ENCODE results near the gene TTC14. TPM values are rescaled to one million over a fixed set of nuclear protein-coding genes. Genes with fewer than 3 reads are reported as not detected.
A peak's percentile ranks its signal among the peaks of the same experiment; 100 is the strongest.

TTC14 gene, protein sequence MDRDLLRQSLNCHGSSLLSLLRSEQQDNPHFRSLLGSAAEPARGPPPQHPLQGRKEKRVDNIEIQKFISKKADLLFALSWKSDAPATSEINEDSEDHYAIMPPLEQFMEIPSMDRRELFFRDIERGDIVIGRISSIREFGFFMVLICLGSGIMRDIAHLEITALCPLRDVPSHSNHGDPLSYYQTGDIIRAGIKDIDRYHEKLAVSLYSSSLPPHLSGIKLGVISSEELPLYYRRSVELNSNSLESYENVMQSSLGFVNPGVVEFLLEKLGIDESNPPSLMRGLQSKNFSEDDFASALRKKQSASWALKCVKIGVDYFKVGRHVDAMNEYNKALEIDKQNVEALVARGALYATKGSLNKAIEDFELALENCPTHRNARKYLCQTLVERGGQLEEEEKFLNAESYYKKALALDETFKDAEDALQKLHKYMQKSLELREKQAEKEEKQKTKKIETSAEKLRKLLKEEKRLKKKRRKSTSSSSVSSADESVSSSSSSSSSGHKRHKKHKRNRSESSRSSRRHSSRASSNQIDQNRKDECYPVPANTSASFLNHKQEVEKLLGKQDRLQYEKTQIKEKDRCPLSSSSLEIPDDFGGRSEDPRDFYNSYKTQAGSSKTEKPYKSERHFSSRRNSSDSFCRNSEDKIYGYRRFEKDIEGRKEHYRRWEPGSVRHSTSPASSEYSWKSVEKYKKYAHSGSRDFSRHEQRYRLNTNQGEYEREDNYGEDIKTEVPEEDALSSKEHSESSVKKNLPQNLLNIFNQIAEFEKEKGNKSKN
- total RNA-seq = 60.4 TPM

- Histone ChIP-seq H3K4me3 (peak within 1 kb of the TSS; percentile 89 to 94), H3K36me3 (peaks cover 9 to 31% of the 10 kb centered on the region in 2 donors), H3K27me3 (no peaks in the 10 kb centered on the region), H3K4me1 (peaks cover 10% of the 10 kb centered on the region), H3K9me3 (no peaks in the 10 kb centered on the region), H3K27ac (peak within 1 kb of the TSS; percentile 24)
- DNase-seq (ENCODE audit: extremely low spot score in 2 of 2) = peak in 1 of 2 donors; percentile 92
- intact Hi-C loops (cut with DNase I) = no loop called here
- TF ChIP-seq POLR2A (IDR thresholded peaks at IDR 0.05) = no peak
- peak; percentile 73 to 84 for TF ChIP-seq POLR2AphosphoS5 (IDR thresholded peaks at IDR 0.05; ENCODE audit: insufficient read depth in 1 of 2, low read depth in 1 of 2)
- TF ChIP-seq, protein P1, sequence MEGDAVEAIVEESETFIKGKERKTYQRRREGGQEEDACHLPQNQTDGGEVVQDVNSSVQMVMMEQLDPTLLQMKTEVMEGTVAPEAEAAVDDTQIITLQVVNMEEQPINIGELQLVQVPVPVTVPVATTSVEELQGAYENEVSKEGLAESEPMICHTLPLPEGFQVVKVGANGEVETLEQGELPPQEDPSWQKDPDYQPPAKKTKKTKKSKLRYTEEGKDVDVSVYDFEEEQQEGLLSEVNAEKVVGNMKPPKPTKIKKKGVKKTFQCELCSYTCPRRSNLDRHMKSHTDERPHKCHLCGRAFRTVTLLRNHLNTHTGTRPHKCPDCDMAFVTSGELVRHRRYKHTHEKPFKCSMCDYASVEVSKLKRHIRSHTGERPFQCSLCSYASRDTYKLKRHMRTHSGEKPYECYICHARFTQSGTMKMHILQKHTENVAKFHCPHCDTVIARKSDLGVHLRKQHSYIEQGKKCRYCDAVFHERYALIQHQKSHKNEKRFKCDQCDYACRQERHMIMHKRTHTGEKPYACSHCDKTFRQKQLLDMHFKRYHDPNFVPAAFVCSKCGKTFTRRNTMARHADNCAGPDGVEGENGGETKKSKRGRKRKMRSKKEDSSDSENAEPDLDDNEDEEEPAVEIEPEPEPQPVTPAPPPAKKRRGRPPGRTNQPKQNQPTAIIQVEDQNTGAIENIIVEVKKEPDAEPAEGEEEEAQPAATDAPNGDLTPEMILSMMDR (IDR thresholded peaks at IDR 0.05) = no peak
Measured at GRCh38 chr3:180601688-180602666, at the start of gene TTC14. TSS of gene TTC14 (plus strand) at chr3:180602163. CDS start at chr3:180602262, 99 bp downstream.

DNA sequence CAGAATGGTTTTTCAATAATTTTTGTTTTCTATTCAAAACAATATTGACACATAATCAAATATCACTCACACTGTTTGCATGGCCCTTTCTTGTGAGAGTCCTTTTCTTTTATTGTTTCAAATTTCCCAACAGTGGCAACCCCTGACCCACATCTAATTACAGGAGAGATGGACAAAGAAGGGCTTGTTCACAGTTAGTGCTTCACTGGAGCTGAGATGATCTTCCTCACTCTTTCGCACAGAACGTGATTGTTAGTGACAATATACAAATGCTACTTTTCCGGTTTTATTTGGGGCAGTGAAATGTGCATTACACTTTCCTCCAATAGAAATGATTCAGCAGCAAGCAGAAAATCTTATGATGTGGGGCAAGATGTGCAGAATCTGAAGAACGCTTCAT, 38.6 kb upstream of the TTC14 start:
- Histone ChIP-seq H3K4me1 (no peaks in the 10 kb centered on the region), H3K4me3 (no peak overlapping the region), H3K36me3 (no peaks in the 10 kb centered on the region), H3K9me3 (no peaks in the 10 kb centered on the region), H3K27me3 (no peaks in the 10 kb centered on the region), H3K27ac (no peak overlapping the region)
- TF ChIP-seq POLR2AphosphoS5 (IDR thresholded peaks at IDR 0.05; ENCODE audit: insufficient read depth in 1 of 2, low read depth in 1 of 2) (no peak), POLR2A (IDR thresholded peaks at IDR 0.05) (no peak)
- TF ChIP-seq, protein P1 (IDR thresholded peaks at IDR 0.05) = no peak
- no peak for DNase-seq (ENCODE audit: extremely low spot score in 2 of 2)
- intact Hi-C loops (cut with DNase I) = no loop called here

DNA sequence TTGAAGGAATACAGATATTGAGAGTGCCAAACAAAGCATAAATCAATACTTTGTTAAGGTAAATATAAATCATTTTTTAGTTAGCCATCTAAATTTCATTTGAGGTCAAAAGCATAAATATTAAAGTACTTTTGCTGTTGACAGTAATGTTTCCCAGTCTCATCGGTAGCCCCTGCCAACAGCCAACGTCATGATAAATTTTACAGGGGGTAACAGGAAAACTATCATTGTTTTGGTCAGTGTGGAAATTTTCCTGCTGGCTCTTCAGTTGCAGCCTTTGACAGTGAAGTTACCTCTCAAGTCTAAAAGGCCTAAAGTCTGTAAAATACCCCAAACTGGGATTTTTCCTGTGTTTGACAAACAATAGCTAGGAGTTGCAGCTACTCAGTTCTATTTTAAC, 37.3 kb upstream of the TTC14 start:
- H3K36me3 ChIP-seq = no peaks in the 10 kb centered on the region
- H3K27me3 ChIP-seq = no peaks in the 10 kb centered on the region
- no peak overlapping the region for H3K27ac ChIP-seq
- no peak for DNase-seq (ENCODE audit: extremely low spot score in 2 of 2)
- no peaks in the 10 kb centered on the region for H3K4me1 ChIP-seq
- no peaks in the 10 kb centered on the region for H3K9me3 ChIP-seq
- H3K4me3 ChIP-seq = no peak overlapping the region
- TF ChIP-seq, protein P1 (IDR thresholded peaks at IDR 0.05) = no peak
- TF ChIP-seq POLR2A (IDR thresholded peaks at IDR 0.05) (no peak), POLR2AphosphoS5 (IDR thresholded peaks at IDR 0.05; ENCODE audit: insufficient read depth in 1 of 2, low read depth in 1 of 2) (no peak)
- intact Hi-C loops (cut with DNase I) = loop anchor here (5.0 kb wide), 1 partner anchor 78 kb away; no protein-coding TSS in a partner anchor

- no peaks in the 10 kb centered on the region for H3K27me3 ChIP-seq
- intact Hi-C loops (cut with DNase I) = no loop called here
Measured at GRCh38 chr3:180570238-180570637, 31.7 kb upstream of the TTC14 start.

More at GRCh38 chr3:180570238-180570637, 31.7 kb upstream of the TTC14 start:
- no peak overlapping the region for H3K4me3 ChIP-seq
- H3K27ac ChIP-seq = no peak overlapping the region
- no peaks in the 10 kb centered on the region for H3K4me1 ChIP-seq
- H3K36me3 ChIP-seq = no peaks in the 10 kb centered on the region
- TF ChIP-seq POLR2AphosphoS5 (IDR thresholded peaks at IDR 0.05; ENCODE audit: insufficient read depth in 1 of 2, low read depth in 1 of 2) = no peak
- TF ChIP-seq, protein P1 (IDR thresholded peaks at IDR 0.05) = no peak
- TF ChIP-seq POLR2A (IDR thresholded peaks at IDR 0.05) = no peak
- no peak for DNase-seq (ENCODE audit: extremely low spot score in 2 of 2)
- no peaks in the 10 kb centered on the region for H3K9me3 ChIP-seq

Measured in vagina (tissue), 2 donors.